Camera-type eye (tissue), 1 donor: Measurements from ENCODE around the gene LCE3C. TPM values are rescaled to one million over a fixed set of nuclear protein-coding genes. Genes with fewer than 3 reads are reported as not detected.

ENCODE experiments used
- total RNA-seq: library from RNA; depleted of rRNA; stranded (reverse); fragments of >200 nt; gene quantifications from one replicate; pipeline ENCODE4 v1.2.3, GENCODE V29; 2014

The LCE3C gene, protein sequence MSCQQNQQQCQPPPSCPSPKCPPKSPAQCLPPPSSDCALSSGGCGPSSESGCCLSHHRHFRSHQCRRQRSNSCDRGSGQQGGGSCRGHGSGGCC
- not detected for total RNA-seq

DNA sequence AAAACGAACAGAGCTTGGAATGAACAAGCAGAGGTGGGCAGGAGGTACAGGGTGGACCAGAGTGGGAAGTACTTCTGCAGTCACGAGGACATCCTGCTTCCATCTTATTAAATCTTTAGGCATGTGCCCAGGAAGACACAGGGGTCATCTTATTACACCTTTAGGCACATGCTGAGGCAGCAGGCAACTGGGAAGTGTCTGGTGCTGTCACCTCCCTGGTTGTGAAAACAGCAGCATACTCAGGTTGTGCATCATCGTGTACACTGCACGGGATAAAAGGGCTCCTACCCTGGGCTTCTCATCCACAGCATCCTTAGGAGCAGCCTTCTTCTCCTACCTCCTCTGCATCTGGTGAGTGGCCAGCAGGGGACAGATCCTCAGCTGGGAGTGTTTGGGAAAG, at the start of gene LCE3C:
TSS of gene LCE3C (plus strand) at position 301 of the 400 bp plus-strand sequence. CDS start 498 bp downstream, outside the sequence.

DNA sequence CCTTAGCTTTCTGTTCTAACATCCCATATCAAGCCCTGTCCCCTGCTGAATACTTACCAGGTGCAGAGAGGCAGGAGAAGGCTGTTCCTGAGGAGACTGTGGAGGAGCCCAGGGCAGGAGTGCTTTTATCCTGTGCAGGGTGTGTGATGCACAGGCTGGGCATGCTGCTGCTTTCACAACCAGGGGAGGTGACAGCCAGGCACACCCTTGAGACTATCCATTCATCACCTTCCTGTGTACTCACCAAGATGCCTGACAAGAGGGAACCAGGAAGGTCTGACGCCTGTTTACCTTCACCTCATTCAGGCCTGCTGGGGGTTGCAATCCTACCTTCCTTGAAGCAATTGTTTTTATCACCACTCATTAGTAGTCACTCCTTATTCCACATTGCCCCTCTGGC, 33.4 kb upstream of the LCE3C start, which contains the start of gene LCE3E:
TSS of gene LCE3E (minus strand) at position 100 of the 400 bp plus-strand sequence. CDS start 572 bp downstream, outside the sequence.

DNA sequence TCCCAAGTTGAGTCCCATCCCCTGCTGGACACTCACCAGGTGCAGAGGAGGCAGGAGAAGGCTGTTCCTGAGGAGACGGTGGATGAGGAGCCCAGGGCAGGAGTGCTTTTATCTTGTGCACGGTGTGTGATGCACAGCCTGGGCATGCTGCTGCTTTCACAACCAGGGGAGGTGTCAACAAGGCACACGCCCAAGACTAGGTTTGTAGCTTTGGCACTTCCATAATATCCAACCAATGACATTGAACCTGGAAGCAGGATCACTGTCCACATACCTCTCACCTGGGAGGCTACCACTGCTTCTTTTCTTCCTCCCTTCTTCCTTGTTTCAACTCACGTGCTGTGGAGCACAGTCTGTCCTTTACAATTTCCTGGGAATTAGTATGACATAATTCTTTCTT, 19.6 kb upstream of the LCE3C start, which contains the start of gene LCE3D:
TSS of gene LCE3D (minus strand) at position 84 of the 400 bp plus-strand sequence. CDS start 580 bp downstream, outside the sequence.

DNA sequence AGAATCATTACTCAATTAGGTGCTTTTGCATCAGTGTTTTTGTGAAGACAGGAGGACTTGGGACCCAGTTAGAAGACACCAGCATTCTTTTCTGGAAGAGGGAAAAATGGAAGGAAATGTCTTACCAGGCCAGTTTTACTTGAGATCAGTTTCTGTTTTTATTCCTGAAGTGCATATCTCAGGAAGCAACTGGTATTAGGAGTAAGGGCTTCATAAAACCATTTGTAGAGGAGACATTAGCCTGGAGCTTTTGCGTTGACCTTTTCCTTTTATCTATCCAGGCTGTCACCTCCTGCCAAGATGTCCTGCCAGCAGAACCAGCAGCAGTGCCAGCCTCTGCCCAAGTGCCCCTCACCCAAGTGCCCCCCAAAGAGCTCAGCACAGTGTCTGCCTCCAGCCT, 13.5 kb downstream of the LCE3C start, which contains the start of gene LCE3B:
TSS of gene LCE3B (plus strand) at position 301 of the 400 bp plus-strand sequence. CDS start at position 301, 0 bp downstream.

DNA sequence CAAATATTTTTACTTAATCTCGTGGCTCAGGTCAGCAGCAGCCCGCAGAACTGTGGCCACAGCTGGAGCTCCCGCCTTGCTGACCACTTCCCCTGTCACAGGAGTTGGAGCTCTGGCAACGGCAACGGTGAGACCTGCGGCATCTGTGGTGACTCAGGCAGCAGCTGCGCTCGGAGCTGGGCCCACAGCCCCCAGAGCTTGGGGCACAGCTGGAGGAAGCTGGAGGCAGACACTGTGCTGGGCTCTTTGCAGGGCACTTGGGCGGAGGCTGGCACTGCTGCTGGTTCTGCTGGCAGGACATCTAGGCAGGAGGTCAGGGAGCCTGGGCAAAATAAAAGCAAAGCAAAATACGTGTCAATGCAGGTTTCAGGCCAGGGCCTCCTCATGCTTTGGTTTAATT, 22.8 kb downstream of the LCE3C start, which contains the start of gene LCE3A:
TSS of gene LCE3A (minus strand) at position 301 of the 400 bp plus-strand sequence. CDS start at position 301, 0 bp downstream.

Other genes with a start within 250 kb of the LCE3C start
- gene FLG2, start 240.2 kb upstream of the LCE3C start, total RNA-seq = 0.88 TPM
- gene CRNN, start 186.0 kb upstream of the LCE3C start, total RNA-seq = not detected
- gene LCE5A, start 89.4 kb upstream of the LCE3C start, total RNA-seq = not detected
- not detected for gene CRCT1, start 85.8 kb upstream of the LCE3C start, total RNA-seq
- not detected for gene LCE3E, start 33.5 kb upstream of the LCE3C start, total RNA-seq
- not detected for gene LCE3D, start 19.7 kb upstream of the LCE3C start, total RNA-seq
- gene LCE3B, start 13.6 kb downstream of the LCE3C start, total RNA-seq = not detected
- not detected for gene LCE3A, start 22.9 kb downstream of the LCE3C start, total RNA-seq
- not detected for gene LCE2D, start 63.1 kb downstream of the LCE3C start, total RNA-seq
- not detected for gene LCE2C, start 75.0 kb downstream of the LCE3C start, total RNA-seq
- gene LCE2B, start 85.9 kb downstream of the LCE3C start, total RNA-seq = not detected
- gene LCE2A, start 98.1 kb downstream of the LCE3C start, total RNA-seq = not detected
- not detected for gene LCE4A, start 107.9 kb downstream of the LCE3C start, total RNA-seq
- gene KPRP, start 157.8 kb downstream of the LCE3C start, total RNA-seq = not detected
- not detected for gene LCE1F, start 174.9 kb downstream of the LCE3C start, total RNA-seq
- not detected for gene LCE1E, start 186.0 kb downstream of the LCE3C start, total RNA-seq
- not detected for gene LCE1D, start 196.5 kb downstream of the LCE3C start, total RNA-seq
- not detected for gene LCE1C, start 206.4 kb downstream of the LCE3C start, total RNA-seq
- gene LCE1B, start 211.7 kb downstream of the LCE3C start, total RNA-seq = not detected
- gene LCE1A, start 227.2 kb downstream of the LCE3C start, total RNA-seq = not detected
- gene LCE6A, start 242.6 kb downstream of the LCE3C start, total RNA-seq = not detected